Non-pigmented ciliary epithelial cell (primary cell): Measurements from ENCODE around the gene TMEM186.
"Not testable (repeated sequence)": the region's sequence is repeated elsewhere in the genome, so short reads cannot be mapped to it uniquely, and the experiment has no call there.

ENCODE experiments used
- DNase-seq: peaks from one replicate; pipeline ENCODE4 v3.0.0-alpha.2; 2010; ENCODE audit warnings: low read depth

Gene TMEM186

GRCh38 chr16:8797364-8798173 lies at the start of gene TMEM186, which contains the start of gene PMM2:
Gene TMEM186, minus strand, starts transcription at chr16:8797639. Its CDS starts 25 bp downstream, at chr16:8797614.
Gene PMM2, plus strand, starts transcription at chr16:8797839. Its CDS starts 44 bp downstream, at chr16:8797883.
- peak; percentile 86 for DNase-seq

- DNase-seq, result no peak
Observed at GRCh38 chr16:8847145-8847544, 49.7 kb upstream of the TMEM186 start.

- no peak for DNase-seq
Observed at GRCh38 chr16:8846401-8846932, 49.0 kb upstream of the TMEM186 start.

GRCh38 chr16:8845699-8846298 lies 48.4 kb upstream of the TMEM186 start:
- DNase-seq, result no peak

- not testable (repeated sequence) for DNase-seq
Observed at GRCh38 chr16:8843296-8843695, 45.9 kb upstream of the TMEM186 start.

- not testable (repeated sequence) for DNase-seq
Observed at GRCh38 chr16:8842016-8842415, 44.6 kb upstream of the TMEM186 start.

GRCh38 chr16:8837594-8837993 lies 40.2 kb upstream of the TMEM186 start:
- DNase-seq, result not testable (repeated sequence)

DNA sequence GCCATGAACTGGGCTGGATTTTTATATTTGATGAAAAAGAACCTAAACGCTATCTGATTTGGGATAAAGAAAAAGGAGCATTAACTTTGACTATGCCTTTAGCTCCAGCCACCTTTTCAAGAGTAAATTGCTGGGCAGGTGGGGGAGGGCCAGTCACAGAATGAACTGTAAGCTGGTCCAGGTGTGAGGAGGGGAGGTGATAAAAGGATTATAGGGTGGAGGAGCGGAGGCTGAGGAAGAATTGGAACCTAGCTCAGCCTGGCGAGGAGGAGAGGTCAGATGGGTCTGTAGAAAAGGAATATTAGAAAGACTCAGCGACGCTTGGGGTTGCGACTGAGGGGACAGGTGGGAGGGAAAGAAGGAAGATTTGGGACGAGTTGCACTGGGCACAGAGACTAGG lies 39.4 kb upstream of the TMEM186 start:
- not testable (repeated sequence) for DNase-seq

DNA sequence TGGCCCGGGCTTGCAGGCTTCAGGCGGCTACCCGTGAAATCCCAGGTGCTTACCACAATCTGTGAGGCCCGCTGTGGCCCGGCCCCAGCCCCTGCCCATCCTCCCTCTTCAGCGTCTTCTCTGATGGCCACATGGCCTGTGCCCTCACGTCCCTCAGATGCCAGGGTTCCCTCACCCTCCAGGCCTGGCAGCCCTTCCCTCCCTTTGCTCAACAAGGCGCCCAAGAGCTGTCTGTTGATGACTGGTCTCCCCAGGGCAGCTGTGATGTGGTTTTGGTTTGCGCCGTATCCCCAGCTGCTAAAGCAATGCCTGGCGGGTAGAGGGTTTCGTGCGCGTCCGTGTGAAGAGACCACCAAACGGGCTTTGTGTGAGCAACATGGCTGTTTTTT lies 35.3 kb upstream of the TMEM186 start:
- no peak for DNase-seq

DNA sequence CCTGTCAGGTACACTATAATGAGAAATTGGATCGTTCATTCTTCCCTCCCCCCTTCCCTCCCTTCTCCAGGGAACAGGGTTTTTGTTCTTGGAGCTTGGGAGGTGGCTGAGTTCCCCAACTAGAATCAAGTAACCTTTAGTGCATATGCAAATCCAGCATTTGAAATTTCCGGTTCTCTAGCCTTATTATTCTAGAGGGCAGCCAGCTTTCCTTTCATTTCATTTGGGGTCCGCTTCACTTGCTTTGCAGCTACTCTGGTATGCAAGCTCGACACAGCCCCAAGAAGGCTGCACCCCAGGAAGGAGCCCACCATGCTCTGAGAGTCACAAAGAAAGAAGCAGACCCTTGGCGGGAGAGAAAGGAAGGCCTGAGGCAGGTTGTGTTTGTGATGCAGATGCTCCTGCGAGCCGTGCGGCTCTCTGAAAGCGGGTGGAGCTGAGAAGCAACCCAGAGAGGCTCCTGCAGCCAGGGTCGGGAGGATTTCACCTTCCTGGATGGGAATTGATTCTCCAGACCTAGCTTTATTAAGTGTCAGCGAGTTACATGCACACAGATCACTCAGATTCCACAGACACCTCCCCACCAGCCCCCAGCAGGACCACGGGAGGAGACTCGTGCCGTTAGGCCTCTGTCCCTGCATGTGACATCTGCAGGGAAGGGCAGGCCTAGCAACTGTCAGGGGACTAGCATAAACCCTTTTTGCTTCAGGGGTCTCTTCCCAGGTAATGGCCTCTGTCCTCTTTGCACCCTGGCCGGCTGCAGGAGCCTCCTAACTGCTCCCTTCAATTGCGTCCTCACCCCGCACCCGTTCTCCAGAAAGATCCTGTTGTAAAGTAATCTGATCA lies 34.7 kb upstream of the TMEM186 start:
- no peak for DNase-seq

DNA sequence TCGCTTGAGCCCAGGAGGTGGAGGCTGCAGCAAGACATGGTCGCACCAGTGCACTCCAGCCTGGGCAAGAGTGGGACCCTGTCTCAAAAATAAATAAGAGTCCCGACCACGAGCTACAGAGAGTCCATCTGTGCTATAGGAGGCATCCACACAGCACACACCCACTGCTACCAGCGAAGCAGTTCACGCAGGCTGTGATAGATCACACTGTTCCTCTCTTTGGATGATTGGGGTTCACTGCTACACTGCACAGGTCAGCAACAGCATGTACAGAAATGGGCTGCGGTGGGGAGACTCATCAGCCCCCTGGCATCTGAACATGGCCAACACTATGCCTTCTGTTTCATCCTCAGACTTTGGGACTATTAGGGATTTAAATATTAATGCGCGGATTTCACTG lies 34.0 kb upstream of the TMEM186 start:
- no peak for DNase-seq

DNA sequence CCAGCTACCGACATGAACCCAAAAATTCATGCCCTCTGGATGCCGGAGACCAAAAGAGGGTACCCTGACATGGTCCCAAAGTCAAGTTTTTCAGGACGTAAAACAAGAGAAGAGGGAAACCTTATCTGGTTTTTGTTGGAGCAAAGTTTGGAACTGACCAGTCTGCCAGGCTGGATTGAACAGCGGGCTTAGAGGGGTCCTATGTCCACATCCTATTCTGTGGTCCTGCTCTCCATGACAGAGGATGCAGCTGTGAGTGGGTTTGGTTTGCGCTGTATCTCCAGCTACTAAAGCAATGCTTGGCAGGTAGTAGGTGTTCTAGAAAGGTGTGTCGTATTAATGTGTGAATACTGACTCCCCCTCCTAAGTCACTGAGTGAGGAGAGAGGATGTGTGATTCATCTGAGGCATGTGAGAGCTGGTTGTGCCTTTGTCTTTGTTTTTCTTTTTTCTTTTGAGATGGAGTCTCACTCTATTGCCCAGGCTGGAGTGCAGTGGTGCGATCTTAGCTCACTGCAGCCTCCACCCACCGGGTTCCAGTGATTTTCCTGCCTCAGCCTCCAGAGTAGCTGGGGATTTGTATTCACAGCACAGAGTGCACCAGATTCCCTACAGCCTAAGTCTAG lies 31.2 kb upstream of the TMEM186 start:
- DNase-seq, result no peak

DNA sequence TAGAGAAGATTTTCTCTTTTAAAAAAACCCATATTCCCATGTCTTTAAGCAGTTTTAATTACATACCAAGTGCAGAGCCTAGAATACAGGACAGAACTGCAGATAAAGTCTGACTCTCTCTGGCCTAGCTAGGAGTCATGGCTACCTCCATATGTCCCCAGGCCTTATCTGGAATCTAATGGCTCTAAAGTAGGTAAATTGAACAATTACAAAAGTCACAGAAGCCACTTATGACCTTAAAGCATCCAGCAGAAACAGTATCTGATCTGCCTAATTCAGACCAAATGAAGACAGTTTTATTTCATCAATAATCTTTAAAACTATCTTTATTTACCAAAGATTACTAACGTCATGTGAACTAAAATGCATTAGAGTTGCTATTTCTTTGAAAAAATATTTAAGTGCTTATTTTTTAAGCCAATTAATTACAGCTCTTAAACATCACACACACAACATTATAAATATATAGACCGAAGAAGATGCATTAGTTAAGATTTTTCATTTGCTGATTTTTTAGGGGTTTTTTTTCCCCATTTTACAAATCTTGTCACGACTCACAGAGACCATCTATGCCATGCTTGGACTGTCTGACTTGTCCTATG lies 28.9 kb upstream of the TMEM186 start:
- DNase-seq, result no peak

- DNase-seq, result no peak
Observed at GRCh38 chr16:8822403-8822802, 25.0 kb upstream of the TMEM186 start.

DNA sequence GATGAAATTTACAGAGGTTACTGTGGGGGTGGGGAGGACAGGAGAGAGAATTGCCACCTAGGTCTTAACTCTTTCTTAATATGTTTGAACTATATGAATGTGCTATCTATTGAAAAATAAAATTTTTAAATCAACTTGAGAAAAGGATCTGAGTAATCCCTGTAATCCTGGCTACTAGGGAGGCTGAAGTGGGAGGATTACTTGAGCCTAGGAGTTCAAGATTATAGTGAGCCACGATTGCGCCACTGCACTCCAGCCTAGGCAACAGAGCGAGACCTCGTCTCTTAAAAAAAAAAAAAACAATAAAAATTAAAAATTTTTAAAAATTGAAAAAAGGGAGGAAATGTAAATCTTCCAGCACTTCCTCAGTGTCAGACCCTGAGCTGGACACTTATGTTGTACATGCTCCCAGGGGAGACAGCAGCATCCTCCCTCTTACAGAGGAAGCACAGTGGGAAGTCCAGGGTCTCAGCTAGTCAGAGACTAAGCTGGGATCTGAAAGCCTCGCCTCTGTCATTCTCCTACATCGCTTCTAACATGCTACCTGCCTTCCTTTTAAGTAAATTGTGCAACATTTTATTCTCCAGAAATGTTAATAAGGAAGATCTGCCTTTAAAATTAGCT lies 22.1 kb upstream of the TMEM186 start:
- no peak for DNase-seq

GRCh38 chr16:8818504-8819270 lies 21.2 kb upstream of the TMEM186 start:
- no peak for DNase-seq

DNA sequence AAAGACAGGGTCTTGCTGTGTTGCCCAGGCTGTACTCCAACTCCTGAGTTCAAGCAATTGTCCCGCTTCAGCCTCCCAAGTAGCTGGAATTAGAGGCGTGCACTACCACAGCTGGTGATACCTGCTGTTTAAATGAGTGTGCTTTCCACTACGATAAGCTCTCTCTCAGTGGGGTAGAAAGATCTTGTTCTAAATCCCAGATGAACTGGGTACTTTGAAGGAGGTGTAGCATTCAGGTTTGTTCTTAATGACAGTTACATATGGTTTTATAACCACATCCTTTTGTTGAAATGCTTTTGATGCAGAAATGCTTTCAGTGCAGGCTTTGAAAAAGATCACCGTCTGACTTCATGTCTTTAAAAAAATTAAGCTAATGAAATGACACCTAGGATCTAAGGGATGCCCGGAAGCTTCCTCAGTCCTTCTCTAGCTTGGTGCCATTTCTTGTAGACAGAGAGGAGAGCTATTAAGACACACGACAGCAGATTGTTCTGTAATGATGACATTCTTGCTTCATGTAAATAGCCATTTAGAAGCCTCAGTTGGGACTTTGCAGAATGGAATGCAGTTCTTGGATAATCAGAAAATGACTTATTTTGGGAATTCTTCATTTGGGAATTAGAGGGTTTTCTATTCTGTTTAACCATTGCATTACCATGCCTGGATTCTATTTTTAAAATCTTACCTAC lies 19.7 kb upstream of the TMEM186 start:
- no peak for DNase-seq

DNA sequence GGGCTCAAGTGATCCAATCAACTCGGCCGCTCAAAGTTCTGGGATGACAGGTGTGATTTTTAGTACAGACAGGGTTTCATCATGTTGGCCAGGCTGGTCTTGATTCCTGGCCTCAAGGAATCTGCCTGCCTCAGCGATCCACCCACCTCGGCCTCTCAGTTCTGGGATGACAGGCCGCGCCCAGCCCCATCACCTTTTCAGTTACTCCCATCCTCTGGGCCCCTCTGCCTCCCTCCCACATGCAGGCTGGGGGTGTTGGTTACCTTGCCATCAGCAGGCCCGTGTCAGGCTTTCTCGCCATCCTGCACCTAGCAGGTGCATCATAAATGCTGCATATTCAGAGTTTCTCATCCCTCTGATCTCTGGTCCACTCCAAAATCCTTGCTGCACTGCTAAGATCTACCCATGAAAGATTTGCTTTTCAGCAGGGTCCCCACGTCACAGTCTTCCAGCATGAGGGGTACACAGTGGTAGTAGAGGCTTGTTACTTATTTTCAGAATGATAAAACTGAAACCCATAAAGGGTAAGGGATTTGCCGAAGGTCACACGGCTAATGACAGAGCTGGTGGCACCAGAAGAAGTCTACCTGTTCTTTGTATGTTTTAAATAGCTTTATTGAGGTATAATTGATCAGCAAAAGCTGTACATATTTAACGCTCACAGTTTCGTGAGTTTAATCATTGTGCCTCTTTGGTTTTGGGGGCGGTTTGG lies 16.8 kb upstream of the TMEM186 start:
- DNase-seq, result no peak
